Duodenal mucosa (tissue), 2 donors: Measurements from ENCODE around the gene MACROD2.

Experiments
- H3K27ac ChIP-seq: one replicate; pipeline ENCODE4 v1.7.0; 2013; ENCODE audit warnings: low read depth, low read length
- H3K27me3 ChIP-seq, 2 donors: one replicate each; pipeline ENCODE4 v1.7.0; 2013; ENCODE audit warnings: low read length in 2 of 2, control low read depth in 1 of 2; ENCODE audit not compliant: insufficient read depth in 2 of 2, control insufficient read depth in 1 of 2
- H3K36me3 ChIP-seq, 2 donors: one replicate each; pipeline ENCODE4 v1.7.0; 2013; ENCODE audit warnings: low read length in 2 of 2, control low read depth in 1 of 2; ENCODE audit not compliant: insufficient read depth in 2 of 2, control insufficient read depth in 1 of 2
- H3K4me1 ChIP-seq, 2 donors: one replicate each; pipeline ENCODE4 v1.7.0; 2013; ENCODE audit warnings: low read length in 2 of 2, control low read depth in 1 of 2; ENCODE audit not compliant: insufficient read depth in 2 of 2, control insufficient read depth in 1 of 2
- H3K4me3 ChIP-seq, 2 donors: one replicate each; pipeline ENCODE4 v1.7.0; 2013; ENCODE audit warnings: low read length in 2 of 2, low read depth in 1 of 2
- H3K9ac ChIP-seq, 2 donors: one replicate each; pipeline ENCODE4 v1.7.0; 2013; ENCODE audit warnings: low read length in 2 of 2, low read depth in 1 of 2
- H3K9me3 ChIP-seq, 2 donors: one replicate each; pipeline ENCODE4 v1.7.0; 2013; ENCODE audit warnings: low read length in 2 of 2, control low read depth in 1 of 2; ENCODE audit not compliant: control insufficient read depth in 1 of 2

Gene MACROD2

DNA sequence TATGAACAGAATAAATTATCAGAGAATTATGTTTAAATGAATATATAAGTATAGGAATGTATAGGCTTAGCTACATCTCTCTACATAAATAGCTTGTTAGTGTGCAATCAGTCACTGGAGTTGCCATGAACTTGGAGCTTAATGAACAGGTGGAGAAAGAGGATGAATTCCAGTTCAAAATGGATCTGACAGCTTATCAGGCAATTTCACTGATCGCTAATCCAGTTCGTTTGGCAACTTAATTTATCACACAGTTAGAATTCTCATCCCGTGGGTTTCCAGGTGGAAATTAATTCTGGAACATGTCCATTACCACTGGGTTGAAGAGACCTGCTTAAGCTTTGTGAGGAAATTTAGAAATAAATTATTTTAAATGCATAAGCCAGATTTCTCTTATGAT is 118.1 kb downstream of the MACROD2 start:
- H3K4me1 ChIP-seq: no peaks in the 10 kb centered on the region
- no peak overlapping the region for H3K9ac ChIP-seq
- no peaks in the 10 kb centered on the region for H3K36me3 ChIP-seq
- H3K4me3 ChIP-seq: no peak overlapping the region
- no peak overlapping the region for H3K27ac ChIP-seq
- no peaks in the 10 kb centered on the region for H3K27me3 ChIP-seq
- peaks cover 0 to 5% of the 10 kb centered on the region in 2 donors for H3K9me3 ChIP-seq

DNA sequence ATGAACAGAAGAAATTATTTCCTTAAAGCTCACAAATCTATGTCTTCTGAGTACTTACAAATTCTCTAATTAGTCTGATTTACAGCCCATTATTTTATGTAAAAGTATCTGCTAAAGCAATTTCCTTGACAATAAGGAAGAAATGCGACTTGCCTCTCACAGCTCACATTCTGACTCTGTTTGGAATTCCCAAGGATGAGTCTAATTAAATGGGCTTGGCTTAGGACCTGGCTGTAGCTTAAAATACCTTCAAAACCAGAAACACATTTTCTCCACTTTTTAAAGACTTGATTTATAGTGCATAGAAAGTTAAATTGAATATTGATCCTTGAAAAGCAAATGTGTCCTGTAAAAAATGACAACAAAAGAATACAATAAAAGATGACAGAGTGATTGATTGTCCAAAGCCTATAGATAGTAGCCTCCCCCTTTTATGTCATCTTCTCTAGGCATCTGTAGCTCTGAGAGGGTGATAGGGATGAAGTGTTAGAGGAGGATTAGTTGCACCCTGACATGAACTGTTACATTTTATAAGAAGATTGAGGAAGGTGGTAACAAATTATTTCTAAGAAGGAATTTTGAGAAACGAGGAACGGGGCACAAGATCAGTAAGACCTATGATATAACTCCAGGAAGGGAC is 118.9 kb downstream of the MACROD2 start:
- Histone ChIP-seq H3K4me1 (no peaks in the 10 kb centered on the region), H3K9ac (no peak overlapping the region), H3K9me3 (peaks cover 0 to 5% of the 10 kb centered on the region in 2 donors), H3K27me3 (no peaks in the 10 kb centered on the region), H3K36me3 (no peaks in the 10 kb centered on the region), H3K4me3 (no peak overlapping the region), H3K27ac (no peak overlapping the region)

DNA sequence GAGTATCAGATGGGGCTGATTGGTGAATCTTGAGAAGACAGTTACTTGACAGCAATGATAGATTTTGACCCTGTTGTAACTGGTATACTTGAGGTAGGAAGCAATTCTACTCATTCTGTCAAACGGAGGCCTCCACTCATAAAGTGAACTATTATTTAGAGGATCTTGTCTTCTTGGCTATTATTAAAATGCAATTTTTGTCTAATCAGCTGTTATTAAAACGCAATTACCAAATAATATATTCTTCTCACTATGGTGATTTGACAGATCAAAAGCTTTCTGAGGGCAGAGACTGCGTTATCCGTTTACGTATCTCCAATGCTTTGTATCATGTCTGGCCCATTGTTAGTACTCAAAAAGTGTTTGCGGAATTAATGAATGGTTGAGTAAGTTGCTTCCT is 120.7 kb downstream of the MACROD2 start:
- Histone ChIP-seq H3K9ac (no peak overlapping the region), H3K27me3 (no peaks in the 10 kb centered on the region), H3K36me3 (no peaks in the 10 kb centered on the region), H3K4me3 (no peak overlapping the region), H3K27ac (no peak overlapping the region), H3K9me3 (no peaks in the 10 kb centered on the region), H3K4me1 (no peaks in the 10 kb centered on the region)

DNA sequence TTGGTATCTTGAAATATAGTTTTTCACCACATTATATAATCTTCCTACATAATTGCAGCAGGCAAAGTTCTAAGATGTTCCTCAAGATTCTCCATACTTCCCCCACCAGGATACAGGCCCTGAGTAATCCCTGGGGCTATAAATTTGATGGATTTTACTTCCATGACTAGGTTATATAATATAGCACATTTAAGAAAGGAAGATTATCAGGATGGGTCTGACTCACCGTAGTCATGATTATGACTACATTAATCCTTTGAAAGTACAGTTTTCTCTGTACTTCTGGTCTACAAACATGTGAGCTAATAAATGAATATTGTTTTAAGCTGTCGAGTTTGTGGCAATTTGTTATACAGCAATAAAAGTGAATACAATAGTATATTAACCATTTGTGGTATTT is 122.5 kb downstream of the MACROD2 start:
- Histone ChIP-seq H3K4me3 (no peak overlapping the region), H3K4me1 (no peaks in the 10 kb centered on the region), H3K9me3 (no peaks in the 10 kb centered on the region), H3K36me3 (no peaks in the 10 kb centered on the region), H3K27ac (no peak overlapping the region), H3K27me3 (no peaks in the 10 kb centered on the region), H3K9ac (no peak overlapping the region)

DNA sequence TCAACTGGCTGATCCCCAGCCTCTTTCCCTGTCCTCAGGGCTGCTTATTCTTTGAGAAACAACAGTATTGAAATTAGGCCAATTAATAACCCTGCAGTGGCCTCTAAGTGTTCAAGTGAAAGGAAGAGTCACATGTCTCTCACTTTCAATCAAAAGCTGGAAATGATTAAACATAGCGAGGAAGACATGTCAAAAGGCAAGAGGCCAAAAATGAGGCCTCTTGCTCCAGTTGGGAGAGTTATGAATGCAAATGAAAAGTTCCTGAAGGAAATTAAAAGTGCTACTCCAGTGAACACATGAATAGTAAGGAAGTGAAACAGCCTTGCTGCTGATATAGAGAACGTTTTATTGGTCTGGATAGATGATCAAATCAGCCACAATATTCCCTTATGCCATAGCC is 131.5 kb downstream of the MACROD2 start:
- H3K27ac ChIP-seq: no peak overlapping the region
- no peaks in the 10 kb centered on the region for H3K36me3 ChIP-seq
- H3K9me3 ChIP-seq: no peaks in the 10 kb centered on the region
- no peaks in the 10 kb centered on the region for H3K4me1 ChIP-seq
- H3K4me3 ChIP-seq: no peak overlapping the region
- H3K9ac ChIP-seq: no peak overlapping the region
- no peaks in the 10 kb centered on the region for H3K27me3 ChIP-seq

DNA sequence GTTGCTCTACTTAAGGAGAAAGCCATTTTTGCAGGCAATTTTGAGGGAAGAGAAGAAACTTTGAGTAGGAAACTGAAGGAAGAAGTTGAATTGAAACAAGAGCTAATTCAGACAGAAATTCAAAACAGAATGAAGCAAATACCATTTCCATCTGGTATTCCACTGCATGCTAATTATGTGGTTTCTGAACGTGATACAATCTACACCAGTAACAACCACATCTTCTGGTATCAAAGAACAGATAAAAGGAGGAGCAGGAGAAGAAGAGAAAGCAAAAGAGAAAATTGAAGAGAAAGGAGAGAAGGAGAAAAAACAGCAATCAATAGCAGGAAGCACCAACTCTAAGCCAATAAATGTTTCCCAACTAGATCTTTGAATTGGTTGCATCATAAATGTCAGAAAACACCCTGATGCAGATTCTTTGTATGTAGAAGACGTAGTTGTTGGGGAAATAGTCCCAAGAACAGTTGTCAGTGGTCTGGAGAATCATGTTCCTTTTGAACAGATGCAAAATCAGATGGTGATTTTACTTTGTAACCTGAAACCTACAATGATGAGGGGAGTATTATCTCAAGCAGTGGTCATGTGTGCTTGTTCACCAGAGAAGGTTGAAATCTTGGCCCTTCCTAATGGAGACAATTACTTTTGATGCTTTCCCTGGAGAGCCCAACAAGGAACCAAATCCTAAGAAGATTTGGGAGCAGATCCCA is 132.4 kb downstream of the MACROD2 start:
- no peaks in the 10 kb centered on the region for H3K27me3 ChIP-seq
- H3K9me3 ChIP-seq: no peaks in the 10 kb centered on the region
- no peaks in the 10 kb centered on the region for H3K36me3 ChIP-seq
- H3K9ac ChIP-seq: no peak overlapping the region
- no peak overlapping the region for H3K27ac ChIP-seq
- no peak overlapping the region for H3K4me3 ChIP-seq
- H3K4me1 ChIP-seq: no peaks in the 10 kb centered on the region

DNA sequence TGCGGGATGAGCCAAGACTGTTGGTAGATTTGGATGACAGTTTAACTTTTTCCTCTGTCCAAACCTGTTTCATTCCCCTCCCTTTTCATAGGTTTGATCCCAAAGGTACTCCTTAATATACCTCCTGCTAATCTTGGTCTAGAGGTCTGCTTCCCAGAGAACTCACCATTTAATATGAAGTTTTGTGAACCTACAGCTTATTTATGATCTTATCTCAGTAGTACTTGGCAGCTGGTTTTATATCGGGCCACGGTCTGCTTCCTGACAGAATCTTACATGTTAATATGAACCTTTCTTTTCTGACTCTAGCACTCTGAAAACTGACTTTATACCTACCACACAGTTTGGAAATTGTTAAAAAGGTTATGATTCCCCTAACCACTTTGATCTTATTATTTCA is 138.7 kb downstream of the MACROD2 start:
- Histone ChIP-seq H3K9ac (no peak overlapping the region), H3K27ac (no peak overlapping the region), H3K9me3 (no peaks in the 10 kb centered on the region), H3K27me3 (no peaks in the 10 kb centered on the region), H3K4me1 (no peaks in the 10 kb centered on the region), H3K4me3 (no peak overlapping the region), H3K36me3 (no peaks in the 10 kb centered on the region)

DNA sequence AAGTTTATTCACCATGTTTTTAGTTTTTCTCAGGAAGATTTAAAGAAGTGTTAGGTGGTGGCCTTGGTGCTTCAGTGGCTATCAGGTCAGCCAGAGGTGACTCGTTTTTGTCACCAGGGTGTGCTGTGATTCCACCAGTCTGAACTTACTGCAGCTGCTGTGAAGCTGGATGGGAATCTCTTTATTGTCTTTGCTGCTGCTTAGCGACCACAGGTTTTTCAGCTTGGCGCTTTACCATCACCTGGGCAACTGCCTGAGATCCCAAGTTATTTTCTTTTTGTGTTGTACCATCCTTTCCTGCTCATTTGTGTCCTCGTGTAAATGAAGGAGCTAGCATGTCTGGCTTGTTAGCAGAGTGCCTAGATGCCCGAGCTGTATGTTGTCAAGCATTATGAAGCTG is 146.9 kb downstream of the MACROD2 start:
- H3K27ac ChIP-seq: no peak overlapping the region
- H3K4me3 ChIP-seq: no peak overlapping the region

DNA sequence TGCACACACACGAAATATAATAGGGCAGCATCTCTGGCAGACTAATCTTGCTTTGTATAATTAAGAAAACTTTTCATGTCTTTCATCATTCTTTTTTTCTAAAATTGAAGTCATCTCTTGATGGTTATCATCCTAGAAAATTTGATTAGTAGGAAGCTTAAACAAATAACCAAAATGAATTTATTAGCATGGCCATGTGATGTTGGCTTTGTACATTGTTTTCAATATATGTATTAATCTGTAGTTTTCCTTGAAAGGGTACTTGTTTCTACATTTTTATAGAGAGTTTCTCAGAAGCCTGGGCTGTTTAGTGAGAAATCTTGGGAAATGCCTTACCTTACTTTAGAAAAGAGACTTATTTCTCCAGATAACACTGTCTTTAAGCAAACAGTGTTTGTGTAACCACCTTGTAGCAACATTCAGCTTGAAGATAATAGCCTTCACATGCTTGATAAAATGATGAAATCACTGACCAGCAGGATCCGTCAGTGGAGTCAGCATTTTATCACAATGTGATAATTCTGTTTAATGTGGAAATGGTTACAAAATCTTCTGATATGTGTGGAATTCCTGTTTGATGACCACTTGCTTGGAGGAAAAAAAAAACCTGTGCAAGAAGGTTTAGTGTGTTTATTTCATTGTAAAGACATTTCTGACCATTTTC is 147.8 kb downstream of the MACROD2 start:
- no peak overlapping the region for H3K27ac ChIP-seq
- H3K4me3 ChIP-seq: no peak overlapping the region
- H3K4me1 ChIP-seq: no peaks in the 10 kb centered on the region
- no peaks in the 10 kb centered on the region for H3K27me3 ChIP-seq
- H3K36me3 ChIP-seq: no peaks in the 10 kb centered on the region
- H3K9ac ChIP-seq: no peak overlapping the region
- no peaks in the 10 kb centered on the region for H3K9me3 ChIP-seq

More for the DNA sequence above, 146.9 kb downstream of the MACROD2 start:
- Histone ChIP-seq H3K36me3 (no peaks in the 10 kb centered on the region), H3K9me3 (no peaks in the 10 kb centered on the region), H3K4me1 (no peaks in the 10 kb centered on the region), H3K9ac (no peak overlapping the region), H3K27me3 (no peaks in the 10 kb centered on the region)

DNA sequence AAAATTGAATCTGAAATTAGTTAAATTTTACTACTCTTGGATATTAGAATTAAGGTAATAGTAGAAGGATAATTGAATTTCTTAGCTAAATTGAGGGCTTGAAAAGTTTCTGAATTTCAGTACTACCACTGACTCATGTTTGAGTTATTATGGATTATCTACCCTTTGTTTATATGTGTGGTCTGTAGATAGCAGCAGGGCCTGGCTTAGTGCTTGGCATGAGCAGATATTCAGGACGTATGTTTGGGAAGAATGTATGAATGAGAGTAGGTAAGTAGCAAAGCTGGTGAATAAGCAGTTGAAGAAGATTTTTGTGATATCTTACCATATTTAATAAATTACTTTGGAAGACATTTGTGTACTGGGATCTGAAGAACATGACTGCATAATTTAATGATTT is 152.7 kb downstream of the MACROD2 start:
- H3K4me1 ChIP-seq: no peaks in the 10 kb centered on the region
- no peak overlapping the region for H3K27ac ChIP-seq
- H3K4me3 ChIP-seq: no peak overlapping the region
- H3K9me3 ChIP-seq: no peaks in the 10 kb centered on the region
- H3K9ac ChIP-seq: no peak overlapping the region
- H3K27me3 ChIP-seq: no peaks in the 10 kb centered on the region
- H3K36me3 ChIP-seq: no peaks in the 10 kb centered on the region
